ENCODE results near the gene DTNBP1.

Gene DTNBP1

DNA sequence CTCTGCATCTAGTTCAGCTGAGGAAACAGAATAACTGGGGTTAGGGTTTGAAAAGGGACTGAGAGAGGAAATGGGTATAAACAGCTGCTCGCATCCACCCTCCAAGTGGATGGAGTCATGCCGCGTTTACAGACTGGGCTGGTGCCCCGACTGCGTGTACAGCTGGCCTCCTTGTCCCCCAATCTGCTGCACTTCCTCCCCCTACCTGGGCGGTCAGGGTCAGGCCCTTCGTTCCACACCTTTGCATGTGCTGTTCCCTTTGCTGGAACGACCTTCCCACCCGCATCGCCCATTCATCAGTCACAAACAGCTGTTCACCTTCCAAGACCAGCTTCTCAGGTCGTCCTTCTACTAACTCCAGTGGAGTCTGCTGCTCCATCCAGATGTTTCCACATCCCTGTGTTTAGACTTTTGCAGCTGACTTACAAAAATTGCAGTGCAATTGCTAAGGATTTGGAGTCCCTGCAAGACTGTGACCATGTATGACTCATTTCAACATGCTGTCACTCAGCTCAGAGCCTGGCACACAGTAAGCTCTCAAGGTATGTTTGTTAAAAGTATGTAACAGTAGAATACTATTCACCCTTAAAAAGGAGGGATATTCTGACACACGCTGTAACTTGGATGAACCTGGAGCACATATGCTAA is 129.3 kb downstream of the DTNBP1 start:
- no peak for DNase-seq (ENCODE audit: low read depth)

- DNase-seq (ENCODE audit: low read depth) = no peak
Measured at GRCh38 chr6:15531973-15532372, 130.9 kb downstream of the DTNBP1 start.

- DNase-seq (ENCODE audit: low read depth) = no peak
Measured at GRCh38 chr6:15530411-15530810, 132.4 kb downstream of the DTNBP1 start.

- no peak for DNase-seq (ENCODE audit: low read depth)
Measured at GRCh38 chr6:15528870-15529269, 134.0 kb downstream of the DTNBP1 start.

- DNase-seq (ENCODE audit: low read depth) = no peak
Measured at GRCh38 chr6:15527838-15528617, 134.8 kb downstream of the DTNBP1 start.

DNA sequence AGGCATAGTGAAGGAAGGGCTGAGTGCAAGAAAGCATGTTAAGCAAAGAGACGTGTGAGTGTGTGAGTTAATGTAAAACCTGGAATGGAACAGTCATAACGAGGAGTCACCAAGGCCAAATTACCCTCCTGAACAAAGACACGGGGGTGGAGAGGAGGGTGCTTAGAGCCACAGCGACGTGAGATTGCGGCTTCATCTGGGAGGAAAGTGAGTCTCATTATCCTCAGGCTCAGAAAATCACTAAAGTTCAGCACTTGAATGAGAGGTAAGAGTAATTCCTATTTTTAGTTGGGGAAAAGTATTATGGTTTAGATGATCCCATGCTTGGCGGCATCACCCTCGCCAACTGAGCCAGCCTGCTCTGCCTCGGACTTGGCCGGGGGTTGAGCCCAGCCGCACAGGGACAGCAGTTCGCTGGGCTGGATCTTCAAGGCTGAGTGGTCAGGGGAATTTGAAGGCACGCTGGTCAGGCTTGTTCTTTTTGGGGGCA is 136.6 kb downstream of the DTNBP1 start:
- no peak for DNase-seq (ENCODE audit: low read depth)

- DNase-seq (ENCODE audit: low read depth) = no peak
Measured at GRCh38 chr6:15524861-15525401, 137.9 kb downstream of the DTNBP1 start.

- DNase-seq (ENCODE audit: low read depth) = no peak
Measured at GRCh38 chr6:15523679-15524630, 138.9 kb downstream of the DTNBP1 start.

- no peak for DNase-seq (ENCODE audit: low read depth)
Measured at GRCh38 chr6:15522856-15523529, 139.8 kb downstream of the DTNBP1 start.

DNA sequence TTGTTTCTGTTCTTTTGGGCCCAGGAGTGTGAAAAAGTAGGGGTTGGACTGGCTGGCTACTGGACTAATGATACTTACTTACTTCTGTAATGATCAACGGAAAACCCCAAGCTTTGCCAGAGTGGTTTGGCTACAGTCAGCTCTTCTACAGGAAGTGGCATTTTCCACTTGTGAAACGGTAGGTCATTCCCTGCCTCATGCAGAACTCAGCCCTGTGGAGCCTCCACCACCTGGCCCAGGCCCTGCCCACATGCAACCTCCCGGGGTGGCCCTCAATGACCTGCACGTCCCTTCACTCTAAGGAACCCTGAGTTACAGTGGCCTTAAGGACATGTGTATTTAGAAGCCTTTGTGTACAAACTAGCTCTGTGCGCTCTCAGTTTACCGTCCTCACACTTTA is 140.4 kb downstream of the DTNBP1 start:
- no peak for DNase-seq (ENCODE audit: low read depth)

DNA sequence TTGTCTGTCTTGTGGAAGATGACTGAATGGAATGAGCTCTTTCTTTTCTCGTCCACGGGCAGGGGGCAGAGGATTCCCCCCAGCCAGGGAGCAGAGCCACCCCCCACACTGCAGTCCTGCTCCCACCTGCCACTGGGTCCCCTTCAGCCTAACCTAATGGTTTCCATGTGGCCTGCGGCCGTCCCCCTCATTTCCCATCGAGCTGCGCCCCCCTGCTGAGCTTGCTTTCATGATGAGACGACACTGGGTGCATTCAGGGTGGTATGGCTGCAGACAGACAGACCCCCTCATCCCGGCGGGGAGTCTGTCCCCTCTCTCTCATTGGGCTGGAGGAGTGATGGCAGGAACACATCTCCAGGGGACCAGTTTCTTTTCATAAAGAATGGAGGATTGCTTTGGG is 140.8 kb downstream of the DTNBP1 start:
- DNase-seq (ENCODE audit: low read depth) = no peak

DNA sequence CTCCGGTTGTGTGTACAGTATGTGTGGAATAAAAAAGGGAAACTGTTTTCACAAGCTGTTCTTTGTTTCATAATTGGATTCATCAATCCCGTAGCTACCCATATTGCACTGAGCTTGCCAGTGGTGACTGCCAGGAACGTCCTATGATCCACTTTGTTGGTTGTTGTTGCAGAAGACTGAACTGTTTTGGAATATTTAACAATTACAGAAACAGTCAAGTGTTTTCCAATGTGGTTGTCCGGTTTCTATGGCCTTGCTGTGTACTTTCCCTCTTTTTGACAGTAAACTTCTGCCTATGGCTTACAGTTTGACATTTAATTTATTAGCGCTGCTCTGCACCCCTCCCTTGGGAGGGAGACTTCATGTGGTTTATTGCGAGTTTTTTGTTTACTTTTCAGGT is 141.2 kb downstream of the DTNBP1 start:
- no peak for DNase-seq (ENCODE audit: low read depth)

DNA sequence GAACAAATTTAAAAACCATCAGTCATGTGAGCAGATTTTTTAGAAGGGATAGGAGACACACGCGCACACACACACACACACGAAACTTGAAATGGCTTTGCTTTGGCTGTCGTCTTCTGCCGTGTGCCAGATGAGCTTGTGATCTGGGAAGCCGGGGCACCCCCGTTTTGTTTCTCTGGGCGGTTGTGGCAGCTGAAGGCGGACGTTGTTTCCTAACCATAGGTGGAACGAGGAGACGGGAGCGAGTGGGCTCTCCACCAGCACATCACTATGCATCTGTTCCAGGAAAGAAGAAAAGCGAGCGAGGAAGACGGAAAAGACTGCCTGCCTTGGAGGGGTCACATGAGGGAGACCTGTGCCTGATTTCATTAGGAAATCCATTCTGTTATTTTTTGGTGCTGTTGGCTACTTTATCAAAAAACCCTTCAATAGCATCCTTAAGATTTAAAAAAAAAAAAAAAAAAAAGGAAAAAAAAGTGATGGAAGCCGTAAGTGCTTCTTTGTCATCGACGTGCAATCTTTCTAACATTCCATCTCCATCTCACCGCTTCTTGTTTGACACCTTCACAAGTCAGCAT is 142.1 kb downstream of the DTNBP1 start:
- no peak for DNase-seq (ENCODE audit: low read depth)

- DNase-seq (ENCODE audit: low read depth) = no peak
Measured at GRCh38 chr6:15519681-15520080, 143.1 kb downstream of the DTNBP1 start.

GRCh38 chr6:15518878-15519277 is 143.9 kb downstream of the DTNBP1 start:
- DNase-seq (ENCODE audit: low read depth) = no peak

DNA sequence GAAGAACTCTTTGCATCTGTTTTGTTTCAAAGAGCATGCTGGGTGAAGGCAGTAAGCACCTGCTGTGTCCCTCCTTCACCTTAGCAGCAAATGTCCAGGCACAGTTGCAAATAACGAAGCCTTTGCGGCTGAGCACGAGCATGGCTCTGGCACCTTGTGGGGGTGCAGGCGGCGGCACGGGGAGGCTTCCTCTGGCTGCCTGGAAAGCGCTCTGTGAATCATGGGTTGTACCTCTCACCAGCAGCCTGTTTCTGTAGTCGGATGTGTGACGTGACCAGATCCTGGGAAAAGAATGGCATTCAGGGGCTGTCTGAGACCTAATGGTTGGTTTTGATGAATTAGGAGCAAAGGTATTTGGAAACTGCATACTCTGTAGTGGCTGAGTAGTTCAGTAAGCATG is 144.8 kb downstream of the DTNBP1 start:
- no peak for DNase-seq (ENCODE audit: low read depth)

GRCh38 chr6:15517600-15517999 is 145.2 kb downstream of the DTNBP1 start:
- no peak for DNase-seq (ENCODE audit: low read depth)

DNA sequence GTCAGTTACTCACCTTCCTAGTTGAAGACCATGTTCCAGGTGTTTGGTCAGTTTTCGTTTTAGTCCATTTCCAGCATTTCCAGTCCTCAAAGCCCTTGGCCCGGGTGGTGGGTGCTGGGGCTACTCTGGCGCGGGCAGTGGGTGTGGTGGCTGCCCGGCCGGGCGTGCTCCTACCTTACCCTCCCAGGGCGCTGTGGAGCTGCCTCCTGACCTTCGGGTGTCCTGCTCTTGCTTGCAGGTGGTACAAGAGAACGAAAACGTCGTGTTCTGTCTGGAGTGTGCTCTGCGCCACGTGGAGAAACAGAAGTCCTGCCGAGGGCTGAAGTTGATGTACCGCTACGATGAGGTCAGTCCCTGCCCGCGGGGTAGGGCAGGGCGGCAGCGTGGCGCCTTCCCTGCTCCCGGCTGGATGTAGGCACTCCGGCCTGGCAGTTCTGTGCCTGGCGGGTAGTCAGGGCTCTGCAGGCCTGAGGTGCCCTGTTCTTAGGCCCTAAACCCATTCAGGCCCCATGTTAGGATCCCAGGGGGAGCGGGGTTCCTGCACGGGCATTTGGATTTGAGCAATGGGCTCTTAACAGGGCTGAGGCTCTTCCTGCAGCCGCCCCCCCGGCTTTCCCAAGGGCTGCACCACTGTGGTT is 145.8 kb downstream of the DTNBP1 start:
- no peak for DNase-seq (ENCODE audit: low read depth)

DNA sequence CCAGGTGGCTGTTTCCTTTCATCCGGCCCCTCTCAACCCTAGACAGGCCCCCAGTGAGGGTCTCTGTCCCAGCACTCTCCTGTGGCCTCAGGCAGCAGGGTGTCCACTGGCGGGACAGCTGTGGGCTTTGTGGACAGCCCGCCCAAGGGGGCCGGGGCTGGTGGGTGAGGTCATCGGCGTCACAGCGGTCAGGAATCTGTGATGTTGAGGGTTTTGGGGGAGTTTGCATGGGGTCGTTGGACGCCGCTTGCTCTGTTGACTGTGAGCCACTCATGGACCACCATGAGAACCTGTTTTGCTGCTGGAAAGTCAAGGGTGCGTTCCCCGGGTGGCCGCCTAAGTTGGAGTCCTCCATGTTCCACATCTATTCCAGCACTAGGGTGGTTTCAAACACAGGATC is 146.4 kb downstream of the DTNBP1 start:
- DNase-seq (ENCODE audit: low read depth) = no peak

GRCh38 chr6:15515660-15516375 is 147.0 kb downstream of the DTNBP1 start:
- no peak for DNase-seq (ENCODE audit: low read depth)

All from stimulated activated CD8-positive, alpha-beta memory T cell treated with anti-CD3 and anti-CD28 coated beads, Interleukin-12 subunit alpha, Interleukin-12 subunit beta, amount 100 ng/mL, for 4 hours (primary cell).